K562 (cell line): Measurements from ENCODE around the gene ST7. TPM values are rescaled to one million over a fixed set of nuclear protein-coding genes. Genes with fewer than 3 reads are reported as not detected.

Source experiments
- FOXP4 ChIP-seq: sonication (generic); formaldehyde crosslinking; IDR thresholded peaks from 2 replicates; pipeline ENCODE4 v1.8.0; 2022; ENCODE audit warnings: mild to moderate bottlenecking, missing genetic modification reagents, borderline replicate concordance
- HLTF ChIP-seq: fragments of 450-650 bp; IDR thresholded peaks from 2 replicates; pipeline ENCODE4 v1.6.1; 2016
- MLLT1 ChIP-seq, 2 experiments: fragments of 450-650 bp; IDR thresholded peaks; 2 replicates each; pipeline ENCODE4 v1.6.1; 2016
- NFRKB ChIP-seq: fragments of 450-650 bp; IDR thresholded peaks from 2 replicates; pipeline ENCODE4 v1.6.1; 2016; ENCODE audit warnings: low read depth
- RFX7 ChIP-seq: fragments of 250-450 bp; sonication (Bioruptor Pico); IDR thresholded peaks from 2 replicates; pipeline ENCODE4 v1.5.1; 2021; ENCODE audit warnings: mild to moderate bottlenecking
- SETDB1 ChIP-seq: IDR thresholded peaks from one replicate; pipeline ENCODE4 v1.6.1; 2012; ENCODE audit warnings: low read length, control low read depth, inconsistent platforms
- ZBTB40 ChIP-seq, 2 experiments: fragments of 450-650 bp in 1 of 2; sonication (generic) in 1 of 2; formaldehyde crosslinking in 1 of 2; IDR thresholded peaks; 2 replicates each; pipeline versions ENCODE4 v1.7.1 to v1.9.0; 2016 to 2022; ENCODE audit warnings: inconsistent platforms in 1 of 2, mild to moderate bottlenecking in 1 of 2, missing genetic modification reagents in 1 of 2
- ZBTB8A ChIP-seq: fragments of 450-650 bp; IDR thresholded peaks from 2 replicates; pipeline ENCODE4 v1.6.1; 2018; ENCODE audit warnings: mild to moderate bottlenecking, moderate library complexity; ENCODE audit not compliant: partially characterized antibody
- ZHX1 ChIP-seq: fragments of 150-350 bp; conservative IDR thresholded peaks from 2 replicates; pipeline ENCODE4 v1.6.1; 2014; ENCODE audit warnings: low read length
- ZNF444 ChIP-seq: fragments of 250-450 bp; sonication (Bioruptor Pico); IDR thresholded peaks from 2 replicates; pipeline ENCODE4 v1.4.0; 2020; ENCODE audit warnings: mild to moderate bottlenecking, moderate library complexity
- ZNF507 ChIP-seq: conservative IDR thresholded peaks from 2 replicates; pipeline ENCODE4 v1.6.1; 2017; ENCODE audit warnings: missing genetic modification characterization, missing compliant biosample characterization
- polyA plus RNA-seq, 8 experiments: library from polyadenylated mRNA; depleted of rRNA in 4 of 8; stranded (reverse) in 5 of 8; unstranded in 3 of 8; fragments of >200 nt; fragmentation: Nextera tagmentation in 2 of 8; fragmentation: Illumina TruSeq in 1 of 8; extraction: Ambion mirVana in 2 of 8; extraction: Trizol in 1 of 8; gene quantifications; 2 replicates each; pipeline versions ENCODE4 v1.2.1 to v1.2.3, GENCODE V29; 2011 to 2014; ENCODE audit warnings: inconsistent platforms in 1 of 8, missing spikeins in 1 of 8
- total RNA-seq, 7 experiments: library from RNA; depleted of rRNA in 6 of 7; stranded (reverse); fragments of >200 nt in 6 of 7; fragmentation: Illumina TruSeq in 2 of 7; extraction: Trizol in 2 of 7; gene quantifications; 2 replicates each; pipeline versions ENCODE4 v1.2.1 to v1.2.3, GENCODE V29; 2011 to 2021; ENCODE audit warnings: low replicate concordance in 1 of 7

Gene ST7
- total and polyA plus RNA-seq, 9 of the 15 experiments (the other 6 are each of a cell fraction or from before 2014, with no cell fraction given), result 23.9 to 56.3 (median 36.9) TPM

GRCh38 chr7:116949941-116950801 is 3.1 kb upstream of the ST7 start (continued):
- TF ChIP-seq ZHX1 (no peak), MLLT1 (IDR thresholded peaks at IDR 0.05) (peak; percentile 97), NFRKB (peak; percentile 99), SETDB1 (no peak), HLTF (peak; percentile 99), ZBTB40 (IDR thresholded peaks at IDR 0.05) (peak; percentile 70), ZBTB40 (CRISPR knock-in tag; IDR thresholded peaks at IDR 0.05) (no peak), ZNF444 (CRISPR knock-in tag) (0 out of 2 replicates have a peak, but pooled peaks have one; percentile 30), ZBTB8A (peak; percentile 81), RFX7 (CRISPR knock-in tag) (no peak), FOXP4 (CRISPR knock-in tag) (no peak), ZNF507 (no peak)
